ENCODE data around the gene TRAM1L1. TPM values are rescaled to one million over a fixed set of nuclear protein-coding genes. Genes with fewer than 3 reads are reported as not detected.

The TRAM1L1 gene
- total and polyA plus RNA-seq, 9 of the 15 experiments (the other 6 are each of a cell fraction or from before 2014, with no cell fraction given) = 0.07 to 0.19 (median 0.13) TPM; not detected in 5

- no peak for ATAC-seq
- DNase-seq (ENCODE audit: extremely low read depth in 1 of 4, low spot score in 3 of 4) = no peak
- ChIA-PET CTCF (ENCODE audit: low intra/inter-chr PET ratio) (no interaction called here), POLR2A (no interaction called here)
- Histone ChIP-seq H3K27ac (ENCODE audit: extremely low read depth, low read depth, low read length) (no peak overlapping the region), H3K36me3 (ENCODE audit: control insufficient read depth, insufficient read depth, low read length) (no peaks in the 10 kb centered on the region), H3K9me3 (replicated peaks; ENCODE audit: control insufficient read depth, insufficient read depth, low read depth, low read length) (no peaks in the 10 kb centered on the region), H3K4me2 (ENCODE audit: insufficient read depth, low read length) (no peak overlapping the region), H3K9ac (ENCODE audit: insufficient read depth in 1 of 2, low read depth in 2 of 2, low read length in 2 of 2) (no peak overlapping the region), H4K20me1 (replicated peaks; ENCODE audit: control insufficient read depth, insufficient read depth, low read length) (no peaks in the 10 kb centered on the region), H3K9me1 (ENCODE audit: control insufficient read depth, insufficient read depth, low read length) (no peaks in the 10 kb centered on the region), H3K4me3 (no peak overlapping the region), H3K27me3 (ENCODE audit: control insufficient read depth in 2 of 2, insufficient read depth in 2 of 2, low read length in 2 of 2) (no peaks in the 10 kb centered on the region), H2AFZ (ENCODE audit: low read depth, low read length) (no peak overlapping the region), H3K79me2 (ENCODE audit: control insufficient read depth, insufficient read depth, low read length) (no peaks in the 10 kb centered on the region), H3K4me1 (replicated peaks in 1 of 2; ENCODE audit: control insufficient read depth in 2 of 2, insufficient read depth in 2 of 2, low read length in 2 of 2) (no peaks in the 10 kb centered on the region)
- in situ Hi-C loops (cut with MboI) (no loop called here), intact Hi-C loops (cut with micrococcal nuclease) (no loop called here)
- FAIRE-seq = no peak
- BruUV-seq (replicated peaks) = no TSS peak
- WGBS (ENCODE audit: insufficient coverage, low coverage, missing lambda C conversion rate) = 1% methylated on average over 5 of the region's 5 CpGs
- TF ChIP-seq ZFP91 (CRISPR knock-in tag; IDR thresholded peaks at IDR 0.05) (no peak), ZNF165 (CRISPR knock-in tag; IDR thresholded peaks at IDR 0.05; ENCODE audit: borderline replicate concordance) (no peak), ARID4B (CRISPR knock-in tag; IDR thresholded peaks at IDR 0.05) (no peak), MGA (IDR thresholded peaks at IDR 0.05) (no peak)
Measured at GRCh38 chr4:117096462-117096861, 11.1 kb upstream of the TRAM1L1 start.
